HG03175 (cell line): Measurements from ENCODE around the gene NRXN2.

Experiments
- ATAC-seq: cut with Tn5 transposase; IDR thresholded peaks from one replicate; pipeline ENCODE4 v1.9.1; 2021; ENCODE audit warnings: mild to moderate bottlenecking, moderate library complexity; ENCODE audit not compliant: unreplicated experiment

NRXN2 gene

GRCh38 chr11:64654439-64654838 lies 68.6 kb downstream of the NRXN2 start:
- ATAC-seq: no peak

GRCh38 chr11:64653388-64653973 lies 69.5 kb downstream of the NRXN2 start:
- ATAC-seq: no peak

GRCh38 chr11:64652586-64653387 lies 70.2 kb downstream of the NRXN2 start:
- no peak for ATAC-seq

DNA sequence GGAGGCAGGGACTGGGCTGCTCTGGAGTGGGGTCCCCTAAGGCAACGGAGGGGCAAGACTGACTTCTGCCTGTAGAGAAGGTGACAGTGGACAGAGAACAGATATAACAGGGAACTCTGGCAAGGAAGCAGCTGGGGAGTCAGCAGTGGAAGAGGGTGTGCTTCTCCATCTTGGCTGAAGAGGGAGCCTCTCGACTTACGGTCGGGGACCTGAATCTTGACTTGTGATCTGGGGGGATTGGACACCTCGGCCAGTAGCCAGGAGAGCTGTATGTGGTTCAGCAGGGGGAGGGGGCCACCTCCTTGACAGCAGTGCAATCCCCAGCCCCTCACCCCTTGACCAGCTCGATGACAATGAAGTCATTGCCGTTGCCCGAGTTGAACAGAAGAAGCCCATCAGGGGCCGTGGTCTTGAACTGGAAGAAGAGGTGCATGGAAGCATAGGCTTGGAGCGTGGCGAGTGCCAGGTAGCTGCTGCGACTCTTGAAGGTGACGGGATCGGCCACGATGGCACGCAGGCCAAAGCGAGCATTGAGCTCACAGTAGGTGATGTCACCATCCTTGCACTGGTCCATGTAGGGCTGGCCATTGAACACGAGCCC lies 72.0 kb downstream of the NRXN2 start:
- ATAC-seq: no peak

DNA sequence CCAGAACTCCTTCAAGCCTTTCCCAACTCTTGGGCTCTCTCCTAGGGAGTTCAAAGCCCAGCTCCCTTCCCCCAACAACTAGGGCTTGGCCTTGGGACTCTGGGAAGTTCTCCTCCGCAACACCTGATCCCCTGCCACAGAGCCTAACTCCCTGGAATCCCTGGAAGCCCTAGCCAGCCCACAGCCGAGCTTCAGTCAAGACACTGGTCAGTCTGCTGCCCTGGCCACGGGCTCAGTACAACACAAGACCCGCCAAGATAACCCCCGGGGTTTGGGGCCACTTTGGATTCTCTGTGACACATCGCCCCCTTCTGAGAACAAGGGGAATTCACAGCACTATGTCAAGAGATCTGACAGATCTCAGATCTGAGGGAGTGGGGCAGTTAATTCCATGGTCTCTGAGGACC lies 73.7 kb downstream of the NRXN2 start:
- ATAC-seq: no peak

- no peak for ATAC-seq
Measured at GRCh38 chr11:64648551-64648950, 74.4 kb downstream of the NRXN2 start.

GRCh38 chr11:64647019-64647779 lies 75.8 kb downstream of the NRXN2 start:
- no peak for ATAC-seq

DNA sequence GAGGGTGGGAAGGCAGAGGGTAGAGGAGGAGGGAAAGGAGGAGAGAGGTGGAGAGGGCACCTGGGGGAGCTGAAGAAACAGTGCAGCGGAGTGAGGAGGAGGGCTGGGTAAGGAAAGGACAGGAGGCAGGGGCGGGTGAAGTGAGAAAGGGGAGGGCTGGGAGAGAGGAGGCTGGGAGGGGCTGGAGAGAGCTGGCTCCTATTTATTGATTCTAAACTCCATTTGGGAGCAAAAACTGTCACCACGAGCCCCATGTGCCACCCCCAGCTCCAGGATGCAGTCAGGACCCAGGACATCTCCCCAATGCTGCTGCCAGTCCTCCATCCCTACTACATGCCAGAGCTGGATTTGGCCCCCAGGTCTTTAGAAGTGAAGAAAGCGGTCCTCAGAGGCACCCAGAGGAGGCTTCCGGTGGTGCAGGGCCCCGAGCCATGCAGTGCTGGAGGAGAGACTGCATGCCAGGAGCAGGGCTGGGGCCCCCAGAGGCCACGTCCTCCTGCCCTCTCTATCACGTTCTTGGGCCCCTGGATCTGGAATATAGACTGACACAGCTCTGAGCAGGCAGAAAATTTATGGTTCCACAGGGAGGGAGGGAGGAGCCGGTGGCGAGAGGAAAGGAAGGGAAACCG lies 78.2 kb downstream of the NRXN2 start:
- ATAC-seq: no peak

DNA sequence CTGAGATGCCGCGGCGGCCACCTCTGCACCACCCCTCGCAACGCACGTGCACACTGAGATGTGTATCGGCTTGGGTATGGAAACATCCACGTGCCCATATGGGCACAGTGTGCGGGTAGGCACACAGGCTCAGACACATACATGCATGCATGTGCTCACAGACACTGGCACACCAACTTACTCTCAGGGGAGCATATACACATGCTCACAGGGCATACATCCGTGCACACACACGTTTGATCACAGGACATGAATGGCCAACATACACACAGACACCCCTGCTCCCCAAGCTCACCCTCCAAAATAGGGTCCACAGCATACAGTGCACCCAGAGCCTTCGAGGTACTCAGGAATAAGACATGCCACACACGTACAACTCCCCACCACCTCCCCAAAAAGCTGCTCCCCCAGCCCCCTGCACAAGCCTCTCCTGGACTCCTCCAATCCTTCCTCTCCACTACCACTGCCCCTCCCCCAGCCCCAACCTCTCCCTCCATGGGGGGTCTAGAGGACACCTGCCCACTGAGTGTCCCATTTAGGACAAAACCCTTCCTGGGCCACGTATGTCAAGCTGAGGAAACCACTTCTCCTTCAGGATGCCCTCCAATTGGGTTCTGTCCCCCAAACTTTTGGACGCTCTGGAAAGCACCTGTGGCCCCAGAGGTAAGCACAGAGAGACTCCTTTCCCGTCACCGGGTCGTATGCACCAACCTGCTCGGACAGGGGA lies 78.9 kb downstream of the NRXN2 start:
- no peak for ATAC-seq

GRCh38 chr11:64643256-64643881 lies 79.6 kb downstream of the NRXN2 start:
- ATAC-seq: no peak

GRCh38 chr11:64642871-64643255 lies 80.1 kb downstream of the NRXN2 start:
- ATAC-seq: no peak

DNA sequence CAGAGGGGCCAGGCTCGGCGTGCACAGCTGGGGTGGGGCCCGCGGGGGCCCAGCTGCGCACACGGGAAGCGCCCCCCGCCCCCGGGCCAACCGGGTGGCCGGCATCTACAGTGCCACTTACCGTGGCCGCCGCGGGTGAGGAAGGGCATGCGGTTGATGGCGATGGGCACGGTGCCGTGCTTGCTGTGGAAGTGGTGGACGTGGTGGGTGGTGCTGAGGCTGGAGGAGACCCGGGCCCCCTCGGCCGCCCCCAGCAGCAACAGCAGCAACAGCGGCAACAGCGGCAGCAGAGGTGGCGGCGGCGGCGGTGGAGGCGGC lies 80.6 kb downstream of the NRXN2 start:
- no peak for ATAC-seq

DNA sequence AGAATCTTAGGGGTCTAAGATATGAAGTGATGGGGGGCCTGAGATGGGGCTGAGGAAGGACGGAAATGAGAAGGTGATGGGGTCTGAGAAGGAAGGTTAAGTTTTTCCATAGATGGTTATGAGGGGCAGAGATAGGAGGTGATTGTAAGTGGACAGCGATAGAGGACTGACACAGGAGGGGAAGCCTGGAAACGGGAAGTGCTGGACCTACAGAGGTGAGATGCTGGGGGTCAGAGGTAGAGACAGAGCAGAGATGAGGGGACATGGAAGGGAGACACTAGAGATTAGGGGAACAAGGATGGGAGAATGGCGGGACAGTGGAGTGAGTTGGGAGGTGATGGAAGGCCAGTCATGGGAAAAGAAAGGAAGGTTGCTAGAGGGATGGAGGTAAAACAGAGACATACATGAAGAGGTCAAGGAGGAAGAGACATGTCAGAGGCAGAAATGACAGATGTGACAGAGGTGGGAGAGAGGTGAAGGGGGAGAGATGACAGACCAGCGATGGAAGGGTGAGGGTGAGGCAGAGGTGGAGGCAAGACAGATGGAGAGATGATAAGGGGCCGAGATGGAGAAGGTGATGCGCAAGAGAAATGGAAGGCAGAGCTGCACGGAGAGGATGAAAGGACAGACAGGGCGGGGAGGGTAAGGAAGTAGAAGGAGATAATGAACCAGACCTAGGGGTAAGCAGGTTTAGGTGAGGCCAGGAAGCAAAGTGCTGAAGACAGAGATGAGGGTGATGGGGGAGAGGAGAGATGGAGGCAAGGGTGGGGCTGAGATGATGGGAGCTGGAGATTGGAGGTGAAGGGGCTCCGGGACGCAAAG lies 81.2 kb downstream of the NRXN2 start:
- no peak for ATAC-seq

DNA sequence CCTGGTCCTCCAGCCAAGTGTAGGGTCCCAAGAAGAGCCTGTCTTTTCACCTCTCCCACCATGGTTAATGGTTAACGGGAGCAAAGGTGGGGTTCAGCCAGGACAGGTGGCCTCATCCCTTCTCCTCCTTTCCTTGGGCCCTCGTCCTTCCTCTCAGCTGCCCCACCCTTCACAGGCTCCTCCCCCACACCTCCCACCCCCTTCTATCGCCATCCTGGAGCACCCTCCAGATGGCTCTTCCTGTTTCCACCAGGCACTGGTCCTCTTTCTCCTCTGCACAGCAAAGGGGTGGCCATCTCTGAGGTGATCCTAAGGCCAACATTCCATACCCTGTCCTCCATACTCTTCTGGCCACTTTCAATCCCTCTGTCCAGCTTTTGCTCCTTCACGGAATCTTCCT lies 83.1 kb downstream of the NRXN2 start:
- no peak for ATAC-seq

- ATAC-seq: no peak
Measured at GRCh38 chr11:64638829-64639228, 84.2 kb downstream of the NRXN2 start.

- ATAC-seq: peak; percentile 56
Measured at GRCh38 chr11:64638018-64638665, 84.9 kb downstream of the NRXN2 start.

- ATAC-seq: no peak
Measured at GRCh38 chr11:64637334-64638017, 85.5 kb downstream of the NRXN2 start.

DNA sequence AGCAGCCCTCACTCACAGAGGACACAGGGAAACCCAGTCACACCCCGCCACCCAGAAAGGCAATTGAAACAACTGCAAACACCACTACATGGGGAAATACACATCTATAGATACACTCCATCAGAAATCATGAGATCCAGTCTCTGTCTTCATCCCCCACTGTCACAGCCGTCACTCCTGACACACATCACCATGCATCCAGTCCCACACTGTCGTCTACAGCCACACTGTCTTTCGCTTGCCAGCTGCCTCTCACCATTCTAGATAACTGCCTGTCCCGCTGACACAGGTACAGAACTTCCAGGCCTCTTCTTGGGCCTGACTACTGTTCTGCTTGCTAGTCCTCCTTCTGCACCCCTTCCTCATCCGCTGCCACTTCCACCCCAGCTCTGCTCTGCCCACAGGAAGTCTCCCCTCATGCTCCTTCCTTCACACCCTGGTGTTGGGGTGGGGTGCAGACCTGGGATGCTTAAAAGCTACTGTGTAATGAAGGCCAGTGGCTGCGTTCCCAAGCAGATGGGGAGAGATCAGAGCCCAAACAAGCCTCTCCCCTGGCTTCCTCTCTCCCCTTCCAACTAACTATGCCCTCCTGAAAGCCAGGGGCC lies 89.3 kb downstream of the NRXN2 start:
- no peak for ATAC-seq
